Left renal cortex interstitium (tissue), 4 donors: ENCODE measurements around the gene HNRNPH3. TPM values are rescaled to one million over a fixed set of nuclear protein-coding genes. Genes with fewer than 3 reads are reported as not detected.
"Not testable (repeated sequence)": the region's sequence is repeated elsewhere in the genome, so short reads cannot be mapped to it uniquely, and the experiment has no call there.

Experiments used
- DNase-seq, 4 donors: peaks; one replicate each; pipeline ENCODE4 v3.0.0-alpha.2; 2013; ENCODE audit warnings: low read depth in 4 of 4, low spot score in 2 of 4, missing footprints in 1 of 4
- polyA plus RNA-seq, 4 donors: library from polyadenylated mRNA; unstranded; fragments of 120-200 nt; gene quantifications; one replicate each; pipeline ENCODE4 v1.2.1, GENCODE V29; 2013; ENCODE audit not compliant: insufficient read length in 4 of 4

The HNRNPH3 gene
- polyA plus RNA-seq, result 100 to 1,000 TPM; 273 to 431 (median 371) TPM

- DNase-seq, result peak; percentile 96 to 99 (median 98)
Observed at GRCh38 chr10:68331455-68332258, at the start of gene HNRNPH3. Gene HNRNPH3, plus strand, starts transcription at chr10:68332064. Its CDS starts 5,158 bp downstream, at chr10:68337222.

- peak in 3 of 4 donors; percentile 36 to 56 (median 48) for DNase-seq
Observed at GRCh38 chr10:68284062-68285001, 47.5 kb upstream of the HNRNPH3 start.

- DNase-seq, result no peak
Observed at GRCh38 chr10:68288717-68289116, 43.1 kb upstream of the HNRNPH3 start.

GRCh38 chr10:68290736-68291135 is 41.1 kb upstream of the HNRNPH3 start:
- no peak for DNase-seq

- DNase-seq, result no peak
Observed at GRCh38 chr10:68296843-68297663, 34.8 kb upstream of the HNRNPH3 start.

GRCh38 chr10:68301301-68301700 is 30.6 kb upstream of the HNRNPH3 start:
- DNase-seq, result no peak

- no peak for DNase-seq
Observed at GRCh38 chr10:68301790-68302502, 29.9 kb upstream of the HNRNPH3 start.

- DNase-seq, result no peak
Observed at GRCh38 chr10:68302503-68302823, 29.4 kb upstream of the HNRNPH3 start.

GRCh38 chr10:68302871-68303270 is 29.0 kb upstream of the HNRNPH3 start:
- DNase-seq, result no peak

GRCh38 chr10:68303849-68304412 is 27.9 kb upstream of the HNRNPH3 start:
- no peak for DNase-seq

- no peak for DNase-seq
Observed at GRCh38 chr10:68305854-68306253, 26.0 kb upstream of the HNRNPH3 start.

GRCh38 chr10:68310531-68310930 is 21.3 kb upstream of the HNRNPH3 start:
- DNase-seq, result no peak

GRCh38 chr10:68314930-68315329 is 16.9 kb upstream of the HNRNPH3 start:
- not testable (repeated sequence) for DNase-seq

- no peak for DNase-seq
Observed at GRCh38 chr10:68315582-68315981, 16.3 kb upstream of the HNRNPH3 start.

- DNase-seq, result no peak
Observed at GRCh38 chr10:68318331-68319059, 13.4 kb upstream of the HNRNPH3 start.

- DNase-seq, result not testable (repeated sequence)
Observed at GRCh38 chr10:68324396-68324795, 7.5 kb upstream of the HNRNPH3 start.

- no peak for DNase-seq
Observed at GRCh38 chr10:68327889-68328786, 3.7 kb upstream of the HNRNPH3 start.

GRCh38 chr10:68329506-68329861 is 2.4 kb upstream of the HNRNPH3 start:
- DNase-seq, result no peak
